ENCODE data around the gene SLC41A3.

The SLC41A3 gene

GRCh38 chr3:126083913-126084767 lies at the start of gene SLC41A3:
SLC41A3 (minus strand) TSS chr3:126084124; CDS start chr3:126068219, 15,905 bp downstream.
- peak; percentile 85 for DNase-seq

- no peak for DNase-seq
These were observed 49.7 kb upstream of the SLC41A3 start for GRCh38 chr3:126133606-126134005.

DNA sequence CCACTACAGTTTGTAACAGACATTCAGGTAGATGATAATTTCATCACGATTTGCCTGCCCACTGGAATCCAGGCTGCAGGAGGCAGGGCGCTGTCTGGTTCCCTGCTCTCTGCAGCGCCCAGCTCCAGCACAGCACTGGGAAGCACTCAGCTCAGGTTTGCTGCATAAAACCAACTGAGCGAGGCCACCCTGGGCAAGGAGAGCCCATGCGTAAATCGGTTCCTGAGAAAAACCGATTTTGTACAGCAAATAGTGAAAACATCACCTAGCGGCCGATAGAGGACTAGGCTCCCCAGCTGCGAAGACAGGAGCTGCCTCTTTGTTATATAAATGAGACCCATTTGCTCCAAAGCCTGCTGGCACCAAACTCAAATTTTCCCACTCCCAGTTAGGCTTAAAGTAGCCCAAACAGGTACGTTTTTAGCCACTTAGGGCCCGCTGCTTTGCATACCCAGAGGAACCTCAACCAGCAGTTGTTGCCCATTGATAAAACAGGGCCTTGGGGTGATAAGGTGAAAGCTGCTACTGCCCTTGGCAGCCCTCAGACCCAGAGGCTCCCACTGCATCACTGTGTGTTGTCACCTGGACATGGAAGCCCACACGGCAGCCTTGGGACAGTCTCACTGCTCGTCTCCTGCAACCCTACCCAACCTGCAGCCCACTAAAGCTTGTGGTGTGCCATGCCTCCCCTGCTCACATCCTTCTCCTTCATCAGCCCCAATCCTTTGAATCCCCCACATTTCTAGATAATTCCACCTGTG lies 49.0 kb upstream of the SLC41A3 start:
- no peak for DNase-seq

GRCh38 chr3:126131881-126132750 lies 48.2 kb upstream of the SLC41A3 start:
- no peak for DNase-seq

GRCh38 chr3:126130981-126131745 lies 47.2 kb upstream of the SLC41A3 start:
- DNase-seq, result no peak

- no peak for DNase-seq
These were observed 46.3 kb upstream of the SLC41A3 start for GRCh38 chr3:126130081-126130855.

DNA sequence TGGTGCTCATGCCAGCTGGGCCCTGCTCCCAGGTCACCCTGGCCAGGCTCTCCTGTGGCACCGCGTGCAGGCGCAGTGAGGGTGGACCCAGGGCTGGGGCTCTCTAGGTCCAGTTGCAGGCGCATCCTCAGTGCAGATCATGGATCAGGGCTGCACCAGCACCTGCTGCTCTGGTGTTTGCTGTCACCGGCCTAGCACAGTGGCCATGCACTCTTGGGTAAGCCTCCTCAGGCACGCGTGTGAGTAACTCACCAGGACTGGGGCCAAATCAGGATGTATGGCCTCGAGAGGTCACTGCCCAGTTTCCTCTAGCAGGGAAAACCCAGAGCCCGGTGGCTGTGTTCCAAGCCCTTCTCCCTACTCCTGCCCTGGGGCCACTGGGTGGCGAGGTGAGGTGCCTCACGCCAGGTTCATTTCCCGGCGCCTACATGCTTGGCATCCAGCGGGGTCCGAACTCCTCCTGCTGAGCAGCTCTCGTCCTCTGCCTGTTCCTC lies 45.5 kb upstream of the SLC41A3 start:
- no peak for DNase-seq

DNA sequence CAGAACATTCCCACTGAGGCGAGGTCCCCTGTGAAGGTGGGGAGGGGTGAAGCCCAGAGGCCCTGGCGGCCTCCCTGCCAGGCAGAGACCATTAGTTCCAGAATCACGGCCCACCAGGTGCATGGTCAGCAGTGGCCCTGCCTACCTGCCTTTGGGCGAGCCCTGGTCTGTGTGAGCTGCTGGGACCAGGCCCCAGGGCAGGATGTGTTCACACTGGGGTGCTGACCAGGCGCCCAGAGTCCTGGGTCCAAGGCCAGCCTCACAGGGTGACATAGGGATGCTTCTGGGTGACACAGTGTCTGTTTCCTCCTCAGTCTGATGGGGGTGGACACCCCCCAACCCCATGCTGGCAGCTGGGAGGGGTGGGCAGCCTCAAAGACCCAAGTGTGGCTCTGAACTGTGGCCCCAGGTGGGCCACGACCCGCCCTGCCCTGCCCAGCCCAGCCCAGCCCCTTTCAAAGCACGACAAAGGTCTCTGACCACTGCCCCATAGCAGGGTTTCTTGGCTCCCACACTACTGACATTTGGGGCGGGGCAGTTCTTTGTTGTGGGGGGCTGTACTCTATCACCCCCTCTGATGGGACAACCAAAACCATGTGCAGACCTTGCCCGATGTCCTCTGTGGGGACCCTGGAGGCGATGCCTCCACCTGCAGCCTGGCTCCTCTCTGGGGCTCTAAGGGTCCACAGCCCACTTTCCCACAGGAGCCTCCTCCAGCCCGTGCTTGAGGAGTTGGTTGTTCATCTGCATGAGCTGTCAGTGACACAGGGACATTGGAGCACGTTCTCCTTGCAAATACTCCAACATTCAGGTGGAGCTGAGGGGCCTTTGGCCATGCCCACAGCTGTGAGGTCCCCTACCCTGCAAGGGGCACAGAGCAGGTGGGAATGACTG lies 44.8 kb upstream of the SLC41A3 start:
- DNase-seq, result no peak

- DNase-seq, result no peak
These were observed 44.0 kb upstream of the SLC41A3 start for GRCh38 chr3:126127904-126128303.

DNA sequence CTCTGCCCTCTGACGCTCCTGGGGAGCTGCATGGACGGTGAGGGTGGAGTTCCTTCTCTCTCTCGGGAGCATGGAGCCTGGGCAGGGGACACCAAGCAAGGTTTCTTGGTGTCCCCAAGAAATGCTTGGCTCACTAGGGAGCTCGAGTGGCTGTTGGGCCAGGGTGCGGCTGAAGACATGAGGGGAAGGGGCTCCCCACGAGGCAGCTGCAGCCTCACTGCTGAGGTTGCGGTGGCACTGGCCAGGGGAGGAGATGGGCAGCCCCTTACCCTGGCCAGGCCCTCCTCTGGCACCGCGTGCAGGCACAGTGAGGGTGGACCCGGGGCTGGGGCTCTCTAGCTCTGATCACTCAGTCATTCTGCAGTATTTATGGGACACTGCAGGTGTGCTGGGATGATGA lies 43.5 kb upstream of the SLC41A3 start:
- DNase-seq, result no peak

DNA sequence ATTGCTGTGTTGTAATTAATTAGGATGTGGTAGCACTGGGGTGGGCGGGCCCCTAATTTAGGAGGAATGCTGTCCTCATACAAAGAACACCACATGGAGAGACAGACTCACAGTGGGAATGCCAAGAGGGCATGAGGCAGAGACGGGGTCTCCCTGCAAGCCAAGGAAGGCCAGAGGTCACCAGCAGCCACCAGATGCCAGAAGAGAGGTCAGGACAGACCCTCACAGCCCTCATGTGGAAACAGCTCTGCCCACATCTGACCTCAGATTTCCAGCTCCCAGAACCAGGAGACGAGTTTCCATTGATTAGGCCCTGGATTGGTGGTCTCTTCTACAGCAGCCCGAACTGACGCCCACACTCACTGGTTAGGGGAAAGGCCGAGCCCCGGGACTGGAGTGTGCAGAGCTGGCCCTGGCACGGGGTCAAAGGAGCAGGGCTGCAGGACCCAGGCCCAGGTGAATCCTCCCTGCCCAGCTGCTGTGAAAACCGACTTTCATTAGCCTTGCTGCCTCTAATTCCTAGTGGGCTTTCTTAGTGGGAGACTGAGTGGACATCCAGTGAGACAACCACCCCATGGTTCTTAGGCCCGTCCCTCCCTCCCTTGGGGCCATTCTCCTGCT lies 43.0 kb upstream of the SLC41A3 start:
- no peak for DNase-seq

DNA sequence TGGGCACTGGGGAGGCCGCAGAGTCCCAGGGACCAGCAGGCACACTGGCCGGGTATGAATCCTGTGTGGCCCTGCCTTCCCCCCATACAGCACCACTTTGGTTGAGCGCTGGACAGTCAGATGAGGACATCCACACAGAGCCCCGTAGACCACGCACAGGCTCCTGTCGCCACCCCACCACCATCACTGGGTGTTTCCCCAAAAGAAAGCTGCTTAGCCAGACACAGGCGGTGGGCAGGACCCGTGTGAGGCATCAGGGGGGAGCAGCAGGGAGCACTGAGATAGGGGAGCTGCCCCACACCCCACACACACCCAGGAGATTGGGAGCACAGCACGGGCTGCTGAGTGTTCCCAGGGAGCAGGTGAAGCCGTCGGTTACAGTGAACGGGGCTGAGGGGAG lies 42.4 kb upstream of the SLC41A3 start:
- DNase-seq, result no peak

DNA sequence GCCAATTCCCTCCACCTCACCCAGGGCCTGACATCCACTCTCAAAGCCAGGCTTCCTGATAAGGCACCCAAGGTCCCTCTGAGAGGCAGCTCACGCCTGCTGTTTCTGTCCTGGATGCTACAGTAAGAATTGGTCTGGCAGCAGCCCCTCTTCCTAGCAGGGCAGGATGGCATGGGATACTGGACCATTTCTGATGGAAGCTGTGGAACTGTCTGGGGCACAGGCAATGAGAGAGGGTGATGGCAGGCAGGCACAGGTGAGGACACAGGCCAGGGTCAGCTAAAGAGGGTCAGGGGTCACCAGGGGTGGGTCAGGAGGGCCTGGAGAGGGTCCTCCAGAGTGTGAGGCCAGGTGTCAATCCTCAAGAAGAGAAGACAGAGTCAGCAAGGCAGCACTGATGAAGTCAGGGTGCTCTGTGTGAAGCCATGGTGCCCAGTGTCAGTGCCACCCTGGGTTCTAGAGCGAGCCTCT lies 41.9 kb upstream of the SLC41A3 start:
- no peak for DNase-seq

DNA sequence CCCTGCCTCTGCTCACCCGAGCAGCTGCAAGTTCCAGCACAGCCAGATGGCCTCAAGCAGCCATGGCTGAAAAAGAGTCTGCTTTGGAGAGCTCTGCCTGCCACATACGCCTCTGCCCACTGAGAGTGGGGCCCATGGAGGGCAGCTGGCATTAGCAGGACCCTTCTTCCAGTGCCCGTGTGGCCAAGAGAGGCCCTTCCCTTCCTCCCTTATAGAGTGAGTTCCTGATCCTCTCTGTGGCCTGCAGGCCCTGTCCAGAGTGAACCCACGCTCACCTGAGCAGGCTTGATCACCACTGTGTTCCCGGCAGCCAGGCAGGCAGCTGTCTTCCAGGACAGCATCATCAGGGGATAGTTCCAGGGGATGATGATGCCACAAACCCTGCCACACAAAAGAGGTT lies 41.4 kb upstream of the SLC41A3 start:
- DNase-seq, result no peak

DNA sequence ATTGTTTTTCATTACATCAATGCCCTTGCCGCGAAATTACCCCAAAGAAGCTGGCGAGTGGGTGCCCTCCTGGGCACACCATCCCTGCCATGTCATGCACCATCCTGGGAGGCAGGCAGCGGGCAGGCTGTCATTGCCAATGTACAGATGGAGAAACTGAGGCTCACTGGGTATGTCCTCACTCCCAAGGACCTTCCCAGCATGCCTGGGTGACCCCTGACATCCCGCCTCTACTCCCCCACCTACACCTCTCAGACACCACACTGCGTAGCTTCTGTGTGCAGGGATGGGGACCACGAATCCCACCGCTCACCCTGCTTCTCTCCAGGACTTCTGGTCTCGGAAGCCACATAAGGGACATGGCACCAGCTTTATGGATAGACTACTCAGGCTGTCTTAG lies 41.0 kb upstream of the SLC41A3 start:
- DNase-seq, result no peak

GRCh38 chr3:126124148-126124868 lies 40.4 kb upstream of the SLC41A3 start:
- no peak for DNase-seq

DNA sequence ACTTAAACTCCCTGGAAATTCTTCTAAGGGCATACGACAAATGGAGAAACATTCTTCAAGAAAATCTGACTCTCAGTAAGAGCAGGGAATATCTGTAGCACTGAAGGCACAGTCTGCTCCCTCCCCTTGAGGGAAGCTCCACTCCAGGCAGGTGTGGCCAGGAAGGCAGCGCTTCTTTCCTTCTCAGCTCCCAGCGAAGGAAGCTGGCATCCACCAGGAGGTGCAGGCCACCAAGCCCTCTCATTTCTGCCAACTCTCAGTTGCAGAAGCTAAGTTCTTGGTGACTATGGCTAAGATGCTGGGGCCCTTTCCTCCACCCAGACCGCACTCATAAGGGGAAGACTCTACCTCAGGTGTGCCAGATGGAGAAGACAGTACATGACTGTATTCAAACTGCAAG lies 37.7 kb upstream of the SLC41A3 start:
- no peak for DNase-seq

DNA sequence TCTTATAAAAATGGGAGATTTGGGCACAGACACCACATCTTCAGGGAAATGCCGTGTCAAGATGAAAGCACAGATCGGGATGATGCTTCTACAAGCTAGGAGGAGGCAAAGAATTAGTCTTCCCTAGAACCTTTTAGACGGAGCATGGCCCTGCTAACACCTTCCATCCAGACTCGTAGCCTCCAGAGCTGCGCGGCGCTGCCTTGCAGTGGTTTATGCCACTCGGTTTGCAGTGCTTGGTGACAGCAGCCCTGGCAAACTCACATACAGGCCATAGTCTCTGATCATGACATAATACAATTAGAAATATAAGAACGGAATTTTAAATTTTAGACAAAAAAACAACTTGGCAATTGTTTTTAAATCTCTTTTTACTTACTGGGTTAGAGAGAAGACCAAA lies 37.1 kb upstream of the SLC41A3 start:
- no peak for DNase-seq

DNA sequence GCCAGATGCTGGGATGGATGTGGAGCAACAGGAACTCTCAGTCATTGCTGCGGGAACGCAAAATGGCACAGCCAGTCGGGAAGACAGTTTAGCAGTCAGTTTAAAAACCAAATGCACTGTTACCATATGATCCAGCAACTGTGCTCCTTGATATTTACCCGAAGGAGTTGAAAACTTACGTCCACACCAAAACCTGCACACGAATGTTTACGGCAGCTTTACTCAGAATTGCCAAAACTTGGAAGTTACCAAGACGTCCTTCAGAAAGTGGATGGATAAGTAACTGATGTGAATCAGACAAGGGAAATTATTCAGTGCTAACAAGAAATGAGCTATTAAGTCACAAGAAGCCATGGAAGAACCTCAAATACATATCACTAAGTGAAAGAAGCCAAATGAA lies 36.1 kb upstream of the SLC41A3 start:
- DNase-seq, result no peak
